ENCODE results near the gene LTBP2.
"Not testable (repeated sequence)": the region's sequence is repeated elsewhere in the genome, so short reads cannot be mapped to it uniquely, and the experiment has no call there.

Gene LTBP2

DNA sequence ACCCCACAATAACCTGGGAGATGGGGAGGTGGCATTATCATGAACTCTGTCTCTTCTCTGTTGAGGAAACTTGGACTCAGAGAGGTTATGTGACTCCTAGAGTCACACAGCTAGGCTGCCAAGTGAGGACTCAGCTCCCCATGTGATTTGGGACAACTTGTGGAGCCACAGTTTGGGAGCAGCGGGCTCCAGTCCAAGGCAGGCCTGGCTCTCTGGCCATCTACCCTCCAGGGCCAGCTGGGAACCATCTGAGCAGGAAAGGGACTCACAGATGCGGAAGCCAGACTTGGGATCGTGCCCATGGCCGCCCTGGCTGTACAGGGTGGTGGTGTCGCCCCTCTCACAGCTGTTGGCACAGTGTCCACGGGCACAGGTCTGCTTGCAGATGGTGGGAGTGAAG, 59.4 kb downstream of the LTBP2 start:
- no peak for DNase-seq (ENCODE audit: low read depth, low spot score)

DNA sequence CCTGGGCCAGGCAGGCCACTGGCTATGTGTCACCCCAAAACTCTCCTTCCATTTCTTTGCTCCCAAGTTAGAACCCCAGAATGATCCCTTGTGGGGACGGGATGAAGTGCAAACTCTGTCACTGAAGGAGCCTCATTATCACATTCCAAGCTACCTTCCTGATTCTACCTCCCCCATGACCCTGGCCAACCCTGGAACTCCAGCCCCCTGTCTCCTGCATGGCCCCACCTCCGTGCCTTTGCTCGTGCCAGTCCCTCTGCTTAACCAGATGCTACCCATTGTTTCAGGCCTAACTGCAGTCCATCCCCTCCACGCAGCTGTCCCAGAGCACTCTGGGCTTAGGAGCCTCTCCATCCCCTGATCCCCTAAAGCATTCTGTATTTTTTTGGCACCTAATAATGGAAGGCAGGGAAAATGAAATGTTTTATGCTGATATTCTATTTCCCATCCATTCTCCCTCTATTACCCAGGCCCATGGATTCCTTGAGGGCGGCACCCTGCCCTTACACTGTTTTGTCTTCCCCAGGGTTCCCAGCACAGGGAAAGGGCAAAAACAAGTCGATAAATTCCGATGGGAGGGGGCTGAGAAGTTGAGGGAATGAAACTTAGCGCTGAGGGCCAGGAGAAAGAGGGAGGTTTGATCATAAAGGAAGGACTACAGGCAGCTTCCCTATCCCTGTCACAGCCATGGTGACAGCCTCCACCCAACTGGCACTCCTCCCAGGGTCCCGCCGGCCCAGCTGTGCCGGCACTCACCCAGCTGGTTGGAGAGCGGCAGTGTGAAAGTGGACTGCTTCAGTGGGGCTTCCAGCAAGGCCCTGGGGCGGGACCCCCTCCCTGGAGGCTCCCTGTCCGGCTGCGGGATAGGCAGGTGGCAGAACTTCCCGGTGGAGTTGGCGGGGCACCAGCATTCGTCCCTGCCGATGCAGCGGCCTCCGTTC, 60.3 kb downstream of the LTBP2 start:
- DNase-seq (ENCODE audit: low read depth, low spot score) = no peak

DNA sequence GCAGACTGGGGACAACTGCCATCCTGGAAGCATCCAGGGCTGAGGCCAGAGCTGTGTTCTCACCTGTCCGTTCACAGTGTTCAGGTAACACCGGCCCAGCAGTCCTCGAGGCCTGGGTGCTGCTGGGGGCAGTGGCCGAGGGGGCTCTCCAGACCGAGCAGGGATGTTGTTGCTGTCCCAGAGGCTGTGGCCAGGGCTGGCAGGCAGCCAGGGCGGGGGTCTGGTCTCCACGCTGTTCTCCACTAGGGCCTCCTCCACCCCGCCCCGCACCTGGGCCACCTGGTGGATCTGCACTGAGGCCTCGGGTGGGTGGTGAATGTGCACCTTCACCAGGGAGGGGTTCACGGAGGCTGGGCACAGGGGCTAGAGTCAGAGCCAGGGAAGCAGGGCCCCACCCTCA, 61.0 kb downstream of the LTBP2 start:
- DNase-seq (ENCODE audit: low read depth, low spot score) = no peak

DNA sequence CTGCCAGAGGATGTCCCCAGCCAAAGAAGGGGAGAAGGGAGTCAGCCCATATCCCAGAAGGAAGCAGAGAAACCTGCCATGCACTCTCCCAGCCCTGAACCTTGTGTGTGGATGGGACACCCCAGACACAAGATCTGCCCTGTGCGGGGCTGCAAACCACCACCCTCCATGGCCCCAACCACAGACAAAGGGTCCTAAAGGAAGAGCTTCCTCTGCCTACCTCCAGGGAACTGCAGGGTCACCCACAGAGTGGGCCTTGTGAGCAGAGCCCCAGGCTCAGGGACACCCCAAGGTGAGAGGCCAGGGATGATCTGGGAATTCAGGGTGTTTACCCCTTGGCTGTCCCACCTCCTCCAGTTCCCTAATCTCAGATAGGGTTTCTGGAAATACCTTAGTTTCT, 62.0 kb downstream of the LTBP2 start:
- DNase-seq (ENCODE audit: low read depth, low spot score) = no peak

DNA sequence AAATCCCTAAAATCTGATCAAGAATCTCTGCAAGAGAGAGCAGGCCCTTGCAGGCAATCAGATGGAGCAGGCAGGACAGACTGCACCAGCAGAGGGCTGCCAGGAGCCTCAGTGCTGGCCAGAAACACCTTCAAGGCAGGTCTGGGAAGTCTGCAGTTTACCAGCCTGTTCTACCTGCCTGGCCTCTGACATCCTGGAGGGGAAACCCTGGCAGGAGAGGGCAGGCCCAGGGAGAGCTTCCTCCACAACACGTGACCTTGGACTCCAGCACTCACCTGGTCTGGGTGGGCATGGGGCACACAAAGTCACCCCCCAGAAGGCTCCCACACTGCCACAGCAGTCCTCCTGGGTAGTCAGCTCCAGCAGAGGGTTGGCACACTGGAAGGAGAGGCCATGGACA, 62.4 kb downstream of the LTBP2 start:
- no peak for DNase-seq (ENCODE audit: low read depth, low spot score)

DNA sequence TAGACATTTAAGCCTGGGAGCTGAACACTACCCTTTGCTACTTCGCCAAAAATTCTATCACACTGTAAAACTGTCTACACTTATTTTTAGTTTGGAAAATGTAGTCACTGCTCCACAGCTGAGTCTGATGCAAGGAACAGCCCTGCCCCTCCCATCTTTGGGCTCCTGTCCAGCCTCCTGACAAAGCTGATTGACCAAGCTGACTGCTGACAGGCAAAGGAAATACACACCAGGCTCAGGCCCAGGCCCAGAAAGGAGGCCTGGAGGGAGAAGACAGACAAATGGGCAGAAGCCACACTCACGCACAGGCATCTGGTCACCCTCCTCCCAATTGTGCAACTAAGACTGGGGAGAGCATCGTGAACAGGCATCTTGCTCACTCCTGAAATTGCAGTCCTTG, 63.2 kb downstream of the LTBP2 start:
- no peak for DNase-seq (ENCODE audit: low read depth, low spot score)

DNA sequence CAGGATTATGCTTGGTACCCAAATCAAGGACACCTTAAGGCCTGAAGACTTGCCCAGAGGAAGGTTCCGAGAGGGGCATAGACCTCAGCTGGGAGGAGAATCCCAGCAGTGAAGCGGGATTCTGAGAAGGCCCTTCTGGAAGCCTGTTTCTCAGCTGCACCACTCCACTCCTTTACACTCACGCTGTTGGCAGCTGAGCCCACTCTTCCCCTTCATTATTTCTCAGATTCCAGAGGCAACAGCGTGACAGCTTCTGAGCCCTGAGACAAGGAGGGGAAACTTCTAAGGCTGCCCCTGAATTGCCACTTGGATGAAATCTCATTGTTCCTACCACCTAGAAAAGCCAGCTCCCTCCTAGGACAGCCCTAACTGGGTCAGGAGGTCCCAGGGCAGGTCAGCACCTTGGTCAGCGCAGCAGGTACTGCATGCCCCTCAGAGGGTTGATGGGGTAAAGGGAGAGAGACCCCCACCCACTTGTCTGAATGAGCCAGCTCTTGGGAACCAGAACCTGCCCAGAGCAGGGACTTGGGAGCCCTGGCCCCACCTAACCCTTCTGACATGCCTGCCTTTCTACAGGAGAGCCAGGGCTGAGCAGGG, 64.6 kb downstream of the LTBP2 start:
- DNase-seq (ENCODE audit: low read depth, low spot score) = no peak

DNA sequence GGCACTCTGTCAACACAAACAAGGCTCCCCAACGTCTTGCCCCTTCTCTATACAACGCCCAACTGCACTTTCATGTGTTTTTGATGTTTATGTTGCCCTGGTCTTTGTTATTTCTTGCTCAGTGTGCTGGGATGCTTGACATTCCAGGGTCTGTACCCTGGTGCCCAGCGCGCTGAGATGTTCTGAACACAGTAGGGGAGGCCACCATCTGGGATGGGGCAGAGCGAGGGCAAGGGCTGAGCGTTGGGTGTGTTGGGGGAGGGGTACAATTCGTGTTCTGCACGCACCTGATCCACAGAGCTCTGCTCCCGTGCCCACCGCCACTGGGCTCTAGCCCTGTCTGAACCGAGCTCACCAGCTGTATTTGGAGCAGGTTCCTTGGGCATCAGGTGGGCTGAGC, 65.6 kb downstream of the LTBP2 start:
- no peak for DNase-seq (ENCODE audit: low read depth, low spot score)

DNA sequence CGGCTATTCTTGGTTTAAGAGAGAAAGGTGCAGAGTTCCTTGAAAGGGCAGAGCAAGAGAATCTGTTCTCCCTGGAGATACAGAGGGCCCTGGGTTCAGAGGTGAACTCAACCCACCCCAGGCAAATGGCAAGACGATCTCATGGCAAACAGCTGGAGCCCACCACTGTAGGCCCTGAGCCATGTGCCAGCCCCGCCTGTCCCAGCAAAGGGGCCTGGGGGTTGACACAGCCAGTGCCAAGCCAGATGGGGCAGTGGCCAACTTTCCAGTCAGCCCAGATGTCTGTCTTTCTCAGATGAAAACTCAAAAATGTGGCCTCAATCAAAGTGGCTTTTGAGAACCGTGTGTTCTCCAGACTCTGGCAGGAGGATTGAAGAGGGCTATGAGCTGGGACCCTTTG, 66.7 kb downstream of the LTBP2 start:
- DNase-seq (ENCODE audit: low read depth, low spot score) = no peak

DNA sequence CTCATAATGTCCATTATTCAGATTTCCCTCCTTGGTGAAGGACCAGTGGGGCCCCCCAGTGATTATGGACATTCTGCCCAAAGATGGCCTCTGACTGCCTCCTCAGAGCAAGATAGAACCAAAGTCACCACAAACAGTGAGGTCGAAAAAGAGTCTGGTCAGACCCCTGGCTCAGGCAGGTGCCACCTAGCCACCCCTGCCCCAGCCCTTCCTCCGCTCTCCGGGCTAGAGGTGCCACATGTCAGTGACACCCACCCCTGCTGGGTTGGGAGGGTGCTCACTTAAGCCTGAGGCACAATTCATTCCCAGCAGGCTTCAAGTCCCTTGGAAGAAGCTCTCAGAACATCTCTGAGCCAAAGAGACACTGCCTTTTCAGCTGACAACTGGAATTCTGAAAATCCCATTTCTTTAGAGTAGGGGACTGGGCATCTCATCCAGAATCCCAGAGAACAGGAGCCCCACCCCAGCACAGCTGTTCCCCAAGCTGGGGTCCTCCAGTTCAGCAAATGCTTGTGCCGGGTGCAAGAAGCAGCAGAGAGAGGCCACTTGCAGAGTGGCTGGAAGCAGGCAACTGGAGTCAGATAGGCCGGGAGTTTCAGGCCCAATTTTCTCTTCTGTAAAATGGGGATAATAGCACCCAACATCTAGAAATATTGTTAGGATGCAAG, 68.1 kb downstream of the LTBP2 start:
- no peak for DNase-seq (ENCODE audit: low read depth, low spot score)

DNA sequence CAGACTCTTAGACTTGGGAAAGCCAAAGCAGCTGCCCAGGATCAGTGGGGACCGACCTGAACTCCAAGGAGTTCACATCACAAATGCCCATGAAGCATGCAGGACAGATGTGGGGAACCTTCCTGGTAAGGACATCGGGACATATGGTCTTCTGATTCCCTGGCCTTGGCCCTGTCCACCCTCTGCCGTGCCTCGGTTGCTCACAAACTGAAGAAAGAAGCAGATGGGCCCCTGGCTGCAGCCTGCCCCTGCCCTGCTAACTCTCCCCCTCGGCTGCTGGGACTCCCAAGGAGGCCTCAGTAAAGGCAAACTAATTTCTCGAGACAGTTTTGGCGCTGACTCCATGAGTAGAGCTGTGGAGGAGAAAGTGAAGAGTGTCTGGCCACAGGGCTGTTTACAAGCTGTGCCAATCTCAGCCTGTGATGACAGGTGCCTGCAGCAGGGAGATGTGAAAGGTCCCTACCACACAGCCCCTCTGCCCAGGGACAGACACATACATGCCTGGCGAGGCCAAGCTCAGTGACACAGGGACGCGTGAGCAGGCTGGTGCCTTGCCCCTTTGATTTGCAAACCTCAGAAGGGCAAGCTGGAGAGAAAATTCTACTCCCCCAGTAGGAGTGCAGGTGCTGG, 69.9 kb downstream of the LTBP2 start:
- no peak for DNase-seq (ENCODE audit: low read depth, low spot score)

DNA sequence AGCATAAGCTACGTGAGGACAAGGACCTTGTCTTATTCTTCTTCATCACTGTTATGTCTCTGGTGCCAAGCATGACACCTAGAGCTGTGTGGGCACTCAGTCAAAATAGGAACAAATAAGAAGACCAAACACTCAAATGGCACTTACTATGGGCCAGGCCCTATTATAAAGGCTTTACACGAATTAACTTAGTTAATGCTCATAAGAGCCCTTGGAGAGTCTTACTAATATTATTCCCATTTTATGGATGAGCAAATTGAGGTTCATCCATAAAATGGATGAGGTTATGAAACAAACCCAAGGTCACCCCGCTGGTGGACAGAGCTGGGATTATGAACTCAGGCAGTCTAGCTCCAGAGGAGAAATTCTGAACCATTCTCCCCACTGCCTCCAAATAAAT, 70.8 kb downstream of the LTBP2 start:
- no peak for DNase-seq (ENCODE audit: low read depth, low spot score)

DNA sequence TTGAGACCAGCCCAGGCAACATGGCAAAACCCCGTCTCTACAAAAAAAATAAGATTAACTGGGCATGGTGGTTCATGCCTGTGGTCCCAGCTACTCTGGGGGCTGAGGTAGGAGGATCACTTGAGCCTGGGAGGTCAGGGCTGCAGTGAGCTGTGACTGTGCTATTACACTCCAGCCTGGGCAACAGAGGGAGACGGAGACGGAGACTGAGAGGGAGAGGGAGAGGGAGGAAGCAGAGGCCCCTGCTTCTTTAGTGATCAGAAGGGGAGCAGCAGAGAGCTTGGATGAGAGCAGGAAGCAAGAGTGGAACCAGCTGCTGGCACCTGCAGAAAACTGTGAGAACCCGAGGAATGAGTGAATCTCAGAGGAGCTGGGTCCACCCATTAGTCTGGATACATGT, 72.5 kb downstream of the LTBP2 start:
- DNase-seq (ENCODE audit: low read depth, low spot score) = no peak

DNA sequence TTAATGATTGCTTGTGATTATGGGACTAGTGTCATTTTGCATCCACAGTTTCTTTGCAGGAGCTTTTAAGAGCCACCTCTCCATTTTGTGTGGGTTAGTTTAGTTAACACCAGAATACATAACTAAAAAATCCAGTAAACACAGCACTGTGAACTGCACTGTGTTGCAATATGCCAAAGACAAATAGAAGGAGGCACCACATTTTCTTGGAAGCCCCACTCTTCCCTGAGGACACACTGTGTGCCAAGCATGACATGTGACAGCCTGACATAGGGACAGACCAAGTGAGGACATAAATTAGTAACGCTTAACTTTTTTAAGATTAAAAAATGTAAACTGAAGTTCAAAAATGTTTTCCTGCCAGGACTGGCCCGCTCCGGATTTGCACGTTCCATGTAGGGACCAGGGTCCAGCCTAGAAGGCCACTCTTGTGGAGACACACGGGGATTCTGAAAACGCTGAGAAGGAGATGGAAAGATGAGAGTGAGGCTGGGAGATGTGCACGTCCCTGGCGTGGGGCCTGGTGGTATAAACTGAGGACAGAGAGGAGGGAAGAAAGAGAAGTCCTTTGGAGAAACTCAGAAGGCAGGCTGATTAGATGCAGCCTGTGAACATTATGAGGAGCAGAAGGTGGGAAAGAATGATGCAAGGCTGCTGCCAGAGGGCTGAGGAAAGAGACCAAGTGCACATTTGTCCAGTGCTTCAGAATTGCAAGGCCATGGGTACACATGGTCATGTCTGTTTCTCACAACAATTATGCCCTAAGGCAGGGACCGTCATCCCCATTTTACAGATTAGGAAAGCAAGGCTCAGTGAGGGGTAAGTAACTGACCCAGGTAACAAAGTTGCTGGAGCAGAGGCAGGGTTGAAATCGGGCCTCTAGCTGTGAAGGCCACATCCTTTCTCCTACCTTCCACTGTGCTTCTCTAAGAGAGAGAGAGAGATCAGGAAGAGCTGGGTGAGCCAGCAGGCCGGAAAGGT, 73.3 kb downstream of the LTBP2 start:
- no peak for DNase-seq (ENCODE audit: low read depth, low spot score)

DNA sequence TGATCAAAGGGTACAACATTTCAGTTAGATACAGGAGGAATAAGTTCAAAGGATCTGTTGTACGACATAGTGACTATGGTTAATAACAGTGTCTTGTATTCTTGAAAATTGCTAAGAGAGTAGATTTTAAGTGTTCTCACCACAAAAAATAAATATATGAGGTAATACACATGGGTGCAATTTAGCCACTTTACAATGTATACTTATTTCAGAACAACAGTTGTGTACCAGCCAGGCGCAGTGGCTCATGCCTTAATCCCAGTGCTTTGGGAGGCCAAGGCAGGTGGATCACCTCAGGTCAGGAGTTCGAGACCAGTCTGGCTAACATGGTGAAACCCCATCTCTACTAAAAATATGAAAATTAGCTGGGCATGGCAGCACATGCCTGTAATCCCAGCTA, 75.7 kb downstream of the LTBP2 start:
- DNase-seq (ENCODE audit: low read depth, low spot score) = not testable (repeated sequence)

DNA sequence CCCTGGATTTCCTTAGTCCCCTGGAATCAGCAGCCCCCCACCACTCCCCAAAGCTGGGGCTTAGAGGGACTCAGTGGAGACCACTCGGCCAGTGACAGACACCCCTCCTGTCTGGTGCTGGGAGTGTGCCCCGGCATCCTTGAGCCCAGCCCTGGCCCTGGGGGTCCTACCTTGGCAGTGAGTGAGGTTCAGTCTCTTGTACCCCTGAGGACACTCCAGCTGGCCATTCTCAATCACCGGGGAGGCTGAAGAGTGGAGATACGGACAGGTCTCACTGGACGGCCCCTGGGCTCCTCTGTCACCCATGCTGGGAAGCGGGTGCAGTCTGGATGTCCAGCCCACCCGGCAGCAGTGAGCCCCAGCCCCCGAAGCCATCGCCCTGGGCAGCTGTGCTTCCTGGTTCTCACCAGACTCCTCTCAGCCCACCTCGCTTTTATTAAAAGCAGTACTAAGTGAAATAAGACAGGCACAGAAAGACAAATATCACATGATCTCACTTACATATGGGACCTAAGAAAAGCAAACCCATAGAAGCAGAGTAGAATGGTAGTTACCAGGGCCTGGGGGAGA, 76.2 kb downstream of the LTBP2 start:
- no peak for DNase-seq (ENCODE audit: low read depth, low spot score)

DNA sequence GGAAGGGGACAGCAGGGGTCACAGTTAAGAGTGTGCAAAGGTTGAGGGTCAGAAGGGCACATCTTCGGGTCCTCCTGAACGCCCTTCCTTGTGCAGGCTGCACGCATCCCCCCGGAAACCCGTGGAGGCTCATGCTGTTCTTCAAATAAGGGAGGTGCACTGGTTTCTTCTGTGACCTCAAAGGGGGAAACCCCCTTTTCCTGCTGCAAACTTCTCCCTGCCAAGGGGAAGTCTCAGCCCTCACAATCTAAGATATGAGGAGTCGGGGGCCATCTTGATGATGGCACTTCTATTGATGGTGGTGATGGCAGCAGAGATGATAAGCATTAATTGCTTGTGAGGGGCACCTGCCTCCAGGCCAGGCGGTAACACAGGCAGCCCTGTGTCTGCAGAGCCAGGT, 78.5 kb downstream of the LTBP2 start:
- no peak for DNase-seq (ENCODE audit: low read depth, low spot score)

DNA sequence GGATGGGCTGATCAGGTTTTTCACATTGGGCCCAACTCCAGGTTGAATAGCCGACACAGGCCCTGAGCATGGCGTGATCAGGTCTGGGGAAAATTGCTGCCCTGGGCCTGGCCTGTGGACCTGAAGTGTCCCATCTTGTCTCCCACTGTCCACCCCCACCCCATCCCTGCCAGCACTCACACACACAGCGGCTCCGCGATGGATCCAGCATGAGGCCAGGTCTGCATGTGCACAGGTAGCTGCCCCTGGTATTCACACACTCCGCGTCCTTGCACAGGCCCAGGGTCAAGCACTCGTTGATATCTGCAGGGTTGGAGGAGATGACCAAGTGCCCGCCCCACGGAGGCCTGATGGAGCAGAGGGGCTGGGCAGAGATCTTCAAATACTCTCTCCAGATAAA, 79.8 kb downstream of the LTBP2 start:
- DNase-seq (ENCODE audit: low read depth, low spot score) = no peak

DNA sequence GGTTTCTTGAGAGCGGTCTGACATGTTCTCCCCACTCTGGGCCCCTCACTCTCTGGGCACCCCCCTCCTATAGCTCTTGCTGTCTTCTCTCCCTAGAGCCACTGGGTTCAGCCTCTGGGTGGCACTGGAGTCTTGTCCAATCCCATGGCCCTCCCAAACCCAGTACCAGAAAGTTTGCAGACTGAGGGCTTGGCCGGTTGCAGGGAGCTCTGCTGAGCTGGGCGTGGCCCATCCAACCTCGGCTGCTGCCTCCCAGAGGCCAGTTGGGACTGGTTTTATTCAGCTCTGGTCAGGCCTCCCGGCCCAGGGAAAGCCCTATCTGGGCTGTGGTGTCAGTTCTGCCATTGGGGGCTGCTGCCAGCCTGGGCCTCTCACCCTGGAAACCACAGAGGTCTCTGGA, 80.6 kb downstream of the LTBP2 start:
- DNase-seq (ENCODE audit: low read depth, low spot score) = peak; percentile 63

DNA sequence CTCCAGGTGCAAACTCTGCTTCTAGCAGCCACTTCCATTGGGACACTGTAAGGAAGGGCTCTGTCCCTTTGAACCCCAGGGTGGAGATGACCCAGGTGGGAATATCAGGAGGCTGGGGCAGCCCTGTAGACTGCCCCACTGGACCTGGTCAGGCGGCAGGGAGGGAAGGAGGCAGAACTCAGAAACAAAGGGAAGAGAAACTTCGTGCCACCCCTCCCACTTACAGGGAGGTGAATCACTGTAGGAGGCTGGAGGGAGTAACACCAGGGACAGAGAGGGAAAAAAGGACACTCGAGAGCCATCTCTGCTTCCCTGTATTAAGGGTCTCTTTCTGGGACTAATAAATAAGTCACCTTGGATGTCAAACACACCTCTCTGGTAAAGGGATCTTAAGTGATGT, 81.0 kb downstream of the LTBP2 start:
- no peak for DNase-seq (ENCODE audit: low read depth, low spot score)

DNA sequence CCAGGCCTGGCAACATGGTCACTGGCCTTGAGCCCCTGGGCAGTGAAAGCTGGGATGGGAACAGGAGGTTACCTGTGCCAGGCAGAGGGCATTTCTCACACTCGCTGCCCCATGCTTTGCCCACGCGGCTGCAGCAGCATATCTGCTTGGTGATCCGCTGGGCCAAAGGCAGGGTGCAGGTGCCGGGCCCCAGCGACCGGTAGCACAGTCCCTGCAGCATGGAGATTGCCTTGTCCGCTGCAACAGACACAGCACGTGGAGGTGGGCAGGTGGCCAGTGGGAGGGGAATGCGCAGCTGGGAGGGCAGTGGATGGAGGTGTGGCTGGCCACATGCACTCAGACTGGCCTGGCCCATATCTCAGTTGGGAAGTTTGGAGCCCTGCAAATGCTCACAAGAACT, 83.2 kb downstream of the LTBP2 start:
- DNase-seq (ENCODE audit: low read depth, low spot score) = no peak
